Psoas muscle (tissue), 8 donors: ENCODE measurements around the gene AATF. TPM values are rescaled to one million over a fixed set of nuclear protein-coding genes. Genes with fewer than 3 reads are reported as not detected.

Experiments used
- ATAC-seq, 4 donors: fragments of 200-7000 bp; cut with Tn5 transposase; one replicate each; pipeline ENCODE4 v1.9.1; 2020; ENCODE audit warnings: moderate library complexity in 3 of 4, mild to moderate bottlenecking in 2 of 4
- DNase-seq, 2 donors: peaks; one replicate each; pipeline ENCODE4 v3.0.0-alpha.2; 2020
- H3K27ac ChIP-seq: fragments of 200-600 bp; one replicate; pipeline ENCODE4 v1.8.0; 2022
- H3K27me3 ChIP-seq, 3 donors: fragments of 200-600 bp in 1 of 3; one replicate each; pipeline versions ENCODE4 v1.6.1 to v1.8.0; 2013 to 2022; ENCODE audit warnings: low read length in 2 of 3, mild to moderate bottlenecking in 2 of 3, moderate library complexity in 1 of 3; ENCODE audit not compliant: insufficient read depth in 3 of 3
- H3K36me3 ChIP-seq, 2 donors: fragments of 200-600 bp in 1 of 2; one replicate each; pipeline versions ENCODE4 v1.6.1 to v1.8.0; 2013 to 2022; ENCODE audit warnings: low read depth in 1 of 2, mild to moderate bottlenecking in 1 of 2, moderate library complexity in 1 of 2; ENCODE audit not compliant: insufficient read depth in 1 of 2
- H3K4me1 ChIP-seq: fragments of 200-600 bp; one replicate; pipeline ENCODE4 v1.8.0; 2022
- H3K4me3 ChIP-seq: fragments of 200-600 bp; one replicate; pipeline ENCODE4 v1.8.0; 2022; ENCODE audit warnings: mild to moderate bottlenecking
- H3K9me3 ChIP-seq: fragments of 200-600 bp; one replicate; pipeline ENCODE4 v1.8.0; 2022
- WGBS, 3 donors: extraction: QIAGEN DNeasy Blood & Tissue Kit; methylation state at CpG; one replicate each; pipeline versions ENCODE4 v1.1.6 to v1.1.7; 2013; 5-methylcytosine and 5-hydroxymethylcytosine counted together
- intact Hi-C, 2 donors: fragments of 100-400 bp; cut with DNase I; formaldehyde crosslinking; loops; one replicate each; pipeline versions ENCODE4 v1.11.0 to v1.14.2; 2022
- polyA plus RNA-seq, 3 donors: library from polyadenylated mRNA; stranded (reverse); fragments of 200-250 nt; gene quantifications; one replicate each; pipeline ENCODE4 v1.2.3, GENCODE V29; 2013
- total RNA-seq, 4 donors: library from RNA; stranded (reverse); fragmentation: NEBNext Ultra II Directional in 2 of 4; extraction: Animal tissue kit (Norgen Biotek cat#: 25700) in 2 of 4; gene quantifications; one replicate each; pipeline versions ENCODE4 v1.2.1 to v1.2.4, GENCODE V29; 2021 to 2023
- TF ChIP-seq, protein P1 (sequence below): fragments of 200-600 bp; IDR thresholded peaks from one replicate; pipeline ENCODE4 v1.8.0; 2022; ENCODE audit warnings: antibody characterized with exemption
- donor health status: healthy with polysubstance abuse.
- donor health status: DM: no; HTN: no; CAD: no; lungs with moderate emphysema.
- donor health status: Bipolar disorder and iron deficiency.
- donor health status: healthy.
- donor health status: DM: yes; HTN: yes; CAD: no.
- donor health status: DM: no; HTN: no; CAD: no.
- donor health status: DM: no; HTN: no; CAD: no.
- donor health status: DM: yes; HTN: yes; CAD: no.

AATF gene
- total and polyA plus RNA-seq, 7 donors = 23.5 to 54.8 (median 40.6) TPM

DNA sequence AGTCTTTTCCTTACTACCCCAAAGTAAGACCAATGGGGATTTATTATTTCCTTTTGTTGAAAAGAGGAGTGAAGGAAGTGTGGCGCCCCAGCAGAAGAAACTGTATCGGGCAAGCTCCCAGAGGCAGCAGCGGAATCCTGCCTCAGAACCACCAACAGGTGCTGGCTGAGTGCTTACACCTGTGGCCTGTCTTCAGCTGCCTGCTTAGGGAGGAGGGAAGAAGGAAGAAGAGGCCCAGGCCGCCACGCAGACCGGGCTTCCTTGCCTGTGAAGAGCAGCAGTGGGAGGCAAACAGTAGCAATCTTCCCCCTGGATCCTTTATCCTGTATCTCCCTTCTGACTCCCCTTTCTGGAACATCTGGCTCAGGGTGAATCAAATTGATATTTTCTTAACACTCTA, 134.7 kb downstream of the AATF start:
- intact Hi-C loops = no loop called here
- H3K4me1 ChIP-seq = no peaks in the 10 kb centered on the region
- no peaks in the 10 kb centered on the region for H3K9me3 ChIP-seq
- peaks cover 7 to 40% of the 10 kb centered on the region in 2 donors for H3K36me3 ChIP-seq
- H3K4me3 ChIP-seq = no peak overlapping the region
- H3K27me3 ChIP-seq = no peaks in the 10 kb centered on the region
- no peak for DNase-seq
- TF ChIP-seq, protein P1, sequence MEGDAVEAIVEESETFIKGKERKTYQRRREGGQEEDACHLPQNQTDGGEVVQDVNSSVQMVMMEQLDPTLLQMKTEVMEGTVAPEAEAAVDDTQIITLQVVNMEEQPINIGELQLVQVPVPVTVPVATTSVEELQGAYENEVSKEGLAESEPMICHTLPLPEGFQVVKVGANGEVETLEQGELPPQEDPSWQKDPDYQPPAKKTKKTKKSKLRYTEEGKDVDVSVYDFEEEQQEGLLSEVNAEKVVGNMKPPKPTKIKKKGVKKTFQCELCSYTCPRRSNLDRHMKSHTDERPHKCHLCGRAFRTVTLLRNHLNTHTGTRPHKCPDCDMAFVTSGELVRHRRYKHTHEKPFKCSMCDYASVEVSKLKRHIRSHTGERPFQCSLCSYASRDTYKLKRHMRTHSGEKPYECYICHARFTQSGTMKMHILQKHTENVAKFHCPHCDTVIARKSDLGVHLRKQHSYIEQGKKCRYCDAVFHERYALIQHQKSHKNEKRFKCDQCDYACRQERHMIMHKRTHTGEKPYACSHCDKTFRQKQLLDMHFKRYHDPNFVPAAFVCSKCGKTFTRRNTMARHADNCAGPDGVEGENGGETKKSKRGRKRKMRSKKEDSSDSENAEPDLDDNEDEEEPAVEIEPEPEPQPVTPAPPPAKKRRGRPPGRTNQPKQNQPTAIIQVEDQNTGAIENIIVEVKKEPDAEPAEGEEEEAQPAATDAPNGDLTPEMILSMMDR = no peak
- 69 to 84% (median 71%) methylated on average over 6 of the region's 6 CpGs for WGBS, 3 donors
- H3K27ac ChIP-seq = no peak overlapping the region
- no peak for ATAC-seq

DNA sequence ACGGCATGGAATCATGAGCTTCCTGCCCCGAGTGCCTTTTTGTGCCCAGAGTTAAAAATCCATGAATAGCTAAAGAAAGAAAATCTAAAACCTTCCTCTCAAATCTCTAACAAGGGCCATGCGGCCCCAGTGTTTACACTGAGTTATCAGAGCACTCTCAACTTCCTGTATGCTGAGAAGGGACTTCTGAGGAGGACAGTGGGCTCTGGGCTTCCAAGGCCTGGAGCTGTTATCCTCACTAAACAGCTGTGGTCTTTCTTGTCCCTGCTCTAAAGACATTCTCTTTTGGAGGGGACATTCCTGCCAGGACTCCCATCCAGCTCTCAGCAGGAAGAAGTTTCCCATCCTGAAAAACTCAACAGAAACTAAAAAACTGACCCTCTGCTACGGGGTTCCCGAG, 135.6 kb downstream of the AATF start:
- DNase-seq (no peak), ATAC-seq (no peak)
- no peak overlapping the region for H3K4me3 ChIP-seq
- 87 to 93% (median 92%) methylated on average over 5 of the region's 5 CpGs for WGBS, 3 donors
- TF ChIP-seq, protein P1 = no peak
- H3K27me3 ChIP-seq = no peaks in the 10 kb centered on the region
- H3K9me3 ChIP-seq = no peaks in the 10 kb centered on the region
- peaks cover 7 to 50% of the 10 kb centered on the region in 2 donors for H3K36me3 ChIP-seq
- intact Hi-C loops = no loop called here
- H3K4me1 ChIP-seq = no peaks in the 10 kb centered on the region
- H3K27ac ChIP-seq = no peak overlapping the region

DNA sequence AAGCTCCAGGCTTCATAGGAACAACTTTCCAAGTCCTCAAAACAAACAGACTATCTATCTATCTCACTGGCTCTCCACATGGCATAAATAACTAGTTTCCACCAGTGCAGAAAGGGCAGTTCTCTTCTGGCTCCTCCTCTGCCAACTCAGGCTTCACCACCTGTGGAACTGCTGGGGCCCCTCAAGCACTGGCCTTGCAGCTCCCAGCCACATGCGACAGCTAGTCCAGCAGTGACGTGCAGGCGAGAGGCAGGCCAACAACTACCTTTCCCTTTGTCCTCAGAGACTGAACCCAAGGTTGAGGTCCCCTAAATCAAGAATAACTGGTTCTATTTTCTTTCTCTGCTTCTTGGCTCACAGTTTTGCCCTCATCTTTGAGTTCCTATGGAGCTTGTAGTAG, 137.6 kb downstream of the AATF start:
- no peak for DNase-seq
- no peak for ATAC-seq
- WGBS, 3 donors = 84 to 90% (median 88%) methylated on average over 3 of the region's 3 CpGs
- TF ChIP-seq, protein P1 = no peak
- intact Hi-C loops = no loop called here
- Histone ChIP-seq H3K27ac (no peak overlapping the region), H3K4me3 (no peak overlapping the region), H3K9me3 (no peaks in the 10 kb centered on the region), H3K27me3 (no peaks in the 10 kb centered on the region), H3K36me3 (peaks cover 7 to 62% of the 10 kb centered on the region in 2 donors), H3K4me1 (peaks cover 2% of the 10 kb centered on the region)

DNA sequence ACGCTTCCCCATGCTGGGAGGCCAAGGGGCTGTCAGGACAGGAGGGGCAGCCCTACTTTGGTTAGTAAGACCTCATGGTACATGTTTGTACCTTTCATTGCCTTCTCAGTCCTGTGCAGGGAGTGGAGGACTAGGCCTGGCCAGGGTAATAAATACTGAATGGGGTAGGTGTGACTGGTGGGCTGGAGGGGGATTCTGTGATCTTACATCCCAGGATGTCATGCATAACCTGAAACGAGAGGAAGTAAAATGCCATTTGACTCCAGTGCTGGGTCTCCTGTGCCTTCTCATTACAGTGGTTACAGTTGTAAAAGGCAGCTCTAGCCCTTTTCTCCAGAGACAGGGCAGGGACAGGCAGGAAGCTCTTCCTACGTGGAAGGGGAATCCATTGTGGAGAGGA, 138.2 kb downstream of the AATF start:
- 82 to 85% (median 84%) methylated on average over 3 of the region's 3 CpGs for WGBS, 3 donors

DNA sequence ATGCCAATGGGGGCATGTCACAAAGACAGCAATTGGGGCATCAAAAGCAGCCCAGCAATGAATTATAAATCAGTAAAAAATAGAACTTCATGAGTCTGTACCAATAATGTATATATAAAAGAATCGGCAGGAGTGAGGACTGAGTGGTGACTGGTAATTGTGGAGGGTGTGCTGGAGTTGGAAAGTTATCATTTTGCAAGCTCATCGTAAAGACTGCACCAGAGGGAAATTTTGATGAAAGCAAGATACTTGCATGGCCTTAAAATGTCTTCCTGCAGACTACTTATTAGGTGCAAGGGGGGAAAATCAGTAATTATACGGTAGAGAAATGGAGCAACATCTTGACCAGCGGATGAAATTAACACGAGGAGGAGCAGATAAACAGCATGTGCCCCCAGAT, 138.9 kb downstream of the AATF start:
- no peak for ATAC-seq
- H3K36me3 ChIP-seq = peaks cover 7 to 62% of the 10 kb centered on the region in 2 donors
- WGBS, 3 donors = 88 to 95% (median 94%) methylated on average over 5 of the region's 5 CpGs

More for the DNA sequence above, 138.2 kb downstream of the AATF start:
- no peak for DNase-seq
- ATAC-seq = no peak
- TF ChIP-seq, protein P1 = no peak
- Histone ChIP-seq H3K4me1 (peaks cover 6% of the 10 kb centered on the region), H3K36me3 (peaks cover 7 to 62% of the 10 kb centered on the region in 2 donors), H3K9me3 (no peaks in the 10 kb centered on the region), H3K27ac (no peak overlapping the region), H3K27me3 (no peaks in the 10 kb centered on the region), H3K4me3 (no peak overlapping the region)
- intact Hi-C loops = no loop called here

More for the DNA sequence above, 138.9 kb downstream of the AATF start:
- TF ChIP-seq, protein P1 = no peak
- DNase-seq = no peak
- Histone ChIP-seq H3K9me3 (no peaks in the 10 kb centered on the region), H3K4me1 (peaks cover 6% of the 10 kb centered on the region), H3K4me3 (no peak overlapping the region), H3K27ac (no peak overlapping the region), H3K27me3 (no peaks in the 10 kb centered on the region)
- intact Hi-C loops = no loop called here
